PC-3 (cell line): Measurements from ENCODE around the gene ACVR1.

Experiments
- CTCF ChIP-seq: fragments of 300-600 bp; sonication (generic); conservative IDR thresholded peaks from 2 replicates; pipeline ENCODE4 v1.5.1; 2017; ENCODE audit warnings: antibody characterized with exemption, low read depth, mild to moderate bottlenecking, low read length
- EZH2 ChIP-seq: fragments of 300-600 bp; sonication (generic); IDR thresholded peaks from one replicate; pipeline ENCODE4 v1.6.1; 2017; ENCODE audit warnings: antibody characterized with exemption, mild to moderate bottlenecking, low read length; ENCODE audit not compliant: unreplicated experiment

- TF ChIP-seq CTCF = no peak
- TF ChIP-seq EZH2 = no peak
Measured at GRCh38 chr2:157744571-157745076, 131.5 kb downstream of the ACVR1 start.
